AG08396 (cell line): ENCODE data around the gene RASA3.

ENCODE experiments used
- DNase-seq: peaks from one replicate; pipeline ENCODE4 v3.0.0; 2012; ENCODE audit warnings: low spot score, mixed read lengths

RASA3 gene

DNA sequence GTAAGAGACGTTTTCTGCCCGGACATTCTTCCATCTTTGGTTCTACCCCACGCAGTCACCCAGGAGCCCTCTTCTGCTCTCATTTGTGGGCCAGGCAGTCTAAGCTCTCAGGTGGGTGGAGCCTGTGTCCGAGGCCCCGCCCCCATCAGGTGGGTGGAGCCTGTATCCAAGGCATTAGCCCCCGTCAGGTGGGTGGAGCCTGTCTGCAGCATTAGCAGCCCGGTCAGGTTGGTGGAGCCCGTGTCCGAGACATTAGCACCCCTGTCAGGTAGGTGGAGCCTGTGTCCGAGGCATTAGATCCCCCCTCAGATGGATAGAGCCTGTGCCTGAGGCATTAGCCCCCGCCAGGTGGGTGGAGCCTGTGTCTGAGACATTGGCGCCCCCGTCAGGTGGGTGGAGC lies 113.1 kb downstream of the RASA3 start:
- DNase-seq: peak; percentile 73

DNA sequence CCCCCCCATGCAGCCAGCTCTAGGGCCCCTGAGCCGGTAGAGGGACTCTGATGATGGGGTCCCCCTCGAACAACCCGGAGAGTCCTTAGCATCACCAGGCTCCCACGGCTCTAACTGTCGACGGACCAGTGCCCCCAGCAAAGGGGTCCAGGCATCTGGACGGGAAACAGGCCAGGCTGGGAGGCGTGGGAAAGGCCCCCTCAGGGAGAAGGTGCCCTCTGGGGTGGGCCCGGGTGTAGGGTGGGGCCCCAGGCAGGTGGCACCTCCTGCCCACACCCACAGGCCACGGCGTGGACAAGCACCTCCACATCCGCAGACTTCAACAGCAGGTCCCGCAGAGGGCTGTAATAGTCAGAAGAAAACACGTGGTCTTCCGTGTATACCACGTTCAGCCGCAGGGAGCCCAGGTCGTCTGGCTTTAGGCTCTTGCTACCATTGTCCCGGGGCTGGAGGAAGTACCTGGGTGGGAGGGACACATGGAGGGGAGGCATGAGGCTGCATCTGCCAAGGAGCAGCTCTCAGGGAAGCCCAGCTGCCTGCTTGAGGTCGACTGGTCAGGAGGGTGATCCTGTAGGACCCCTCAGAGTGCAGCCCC lies 113.9 kb downstream of the RASA3 start:
- DNase-seq: no peak

DNA sequence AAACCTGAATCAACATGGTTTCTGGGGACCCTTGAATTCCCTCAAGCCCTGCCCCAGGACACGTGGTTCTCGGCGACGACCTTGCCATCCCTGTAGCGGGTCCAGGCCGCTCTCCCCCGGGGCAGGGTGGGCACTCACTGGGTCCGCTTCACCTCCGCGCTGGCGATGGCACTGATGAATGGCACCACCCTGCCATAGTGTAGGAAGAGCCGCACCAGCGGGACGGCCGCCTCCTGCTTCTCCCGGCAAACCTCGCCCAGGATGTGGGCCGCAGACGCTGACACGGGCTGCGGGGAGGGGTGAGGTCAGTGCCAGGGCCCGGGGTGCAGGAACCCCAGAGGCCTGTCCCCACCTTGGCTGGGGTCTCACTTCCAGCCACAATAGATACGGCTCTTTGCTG lies 114.5 kb downstream of the RASA3 start:
- no peak for DNase-seq

DNA sequence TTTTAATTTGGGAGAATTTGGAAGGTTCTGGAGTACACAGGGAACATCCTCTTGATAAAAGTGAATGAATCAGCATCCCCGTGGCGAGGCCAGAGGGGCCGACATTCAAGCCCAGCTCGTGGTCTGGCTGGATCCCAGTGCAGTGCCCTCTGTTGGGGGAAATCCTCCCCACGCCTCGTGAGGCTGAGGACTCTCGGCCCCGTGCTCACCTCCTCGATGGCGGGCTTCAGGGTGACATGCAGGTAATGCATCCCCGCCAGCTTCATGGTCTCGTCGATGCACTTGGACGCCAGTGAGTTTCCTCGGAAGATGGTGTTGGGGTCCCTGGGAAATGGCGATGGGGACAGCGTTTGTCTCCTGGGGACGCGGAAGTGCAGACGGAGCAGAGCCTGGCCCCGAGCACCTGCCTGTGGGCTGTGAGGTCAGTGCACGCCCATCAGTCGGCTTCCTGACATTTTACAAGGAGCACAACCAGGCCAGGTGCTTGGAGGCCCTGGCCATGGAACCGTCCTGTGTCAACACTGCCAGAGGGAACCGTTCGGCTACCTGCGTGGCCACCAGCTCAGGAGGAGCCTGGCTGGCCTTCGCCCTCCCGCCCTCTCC lies 115.3 kb downstream of the RASA3 start:
- DNase-seq: peak; percentile 59

DNA sequence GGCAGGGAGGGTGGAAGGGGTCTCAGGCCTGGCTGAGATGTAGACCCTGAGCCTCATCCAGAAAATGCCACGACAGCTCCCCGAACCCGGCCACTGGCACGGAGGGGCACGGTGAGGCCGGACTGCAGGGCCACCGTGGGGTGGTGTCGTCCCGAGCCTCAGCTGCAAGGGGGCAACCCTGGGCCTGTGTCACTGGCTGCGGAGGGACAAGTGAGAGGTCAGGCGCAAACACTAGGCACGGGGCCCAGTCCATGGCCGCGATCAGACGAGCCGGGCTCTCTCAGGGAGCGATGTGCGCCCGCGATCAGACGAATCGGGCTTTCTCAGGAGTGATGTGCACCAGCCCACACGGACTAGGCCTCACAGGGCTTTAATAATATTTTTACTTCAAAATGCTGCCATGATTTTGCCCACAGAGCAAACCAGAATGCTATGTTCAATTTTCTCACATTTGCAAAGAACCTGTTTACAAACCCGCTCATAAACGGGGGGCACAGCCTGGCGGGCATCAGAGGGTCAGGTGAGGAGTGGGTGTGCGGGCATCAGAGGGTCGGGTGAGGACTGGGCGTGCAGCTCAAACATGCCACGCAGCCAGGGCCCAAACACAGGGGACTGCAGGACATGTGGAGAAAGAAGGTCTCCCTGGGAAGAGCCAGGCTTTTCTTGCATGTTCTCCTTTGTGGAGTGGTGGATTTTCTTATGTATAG lies 115.9 kb downstream of the RASA3 start:
- DNase-seq: no peak

DNA sequence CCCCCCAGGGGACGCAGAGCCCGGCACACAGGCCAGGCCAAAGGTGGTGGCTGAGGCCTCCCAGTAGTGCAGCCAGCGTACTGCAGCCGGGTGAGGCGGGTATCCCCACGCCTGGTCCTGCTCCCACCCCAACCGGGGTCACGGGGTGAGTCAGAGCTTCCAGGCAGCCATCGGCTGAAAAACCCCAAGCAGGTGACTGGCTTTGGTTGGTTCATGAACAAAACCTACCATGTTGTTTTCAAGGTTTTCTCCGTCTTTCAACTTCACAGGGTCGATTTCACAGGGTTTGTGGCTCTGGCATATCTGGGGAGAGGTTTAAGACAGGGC lies 116.5 kb downstream of the RASA3 start:
- no peak for DNase-seq

DNA sequence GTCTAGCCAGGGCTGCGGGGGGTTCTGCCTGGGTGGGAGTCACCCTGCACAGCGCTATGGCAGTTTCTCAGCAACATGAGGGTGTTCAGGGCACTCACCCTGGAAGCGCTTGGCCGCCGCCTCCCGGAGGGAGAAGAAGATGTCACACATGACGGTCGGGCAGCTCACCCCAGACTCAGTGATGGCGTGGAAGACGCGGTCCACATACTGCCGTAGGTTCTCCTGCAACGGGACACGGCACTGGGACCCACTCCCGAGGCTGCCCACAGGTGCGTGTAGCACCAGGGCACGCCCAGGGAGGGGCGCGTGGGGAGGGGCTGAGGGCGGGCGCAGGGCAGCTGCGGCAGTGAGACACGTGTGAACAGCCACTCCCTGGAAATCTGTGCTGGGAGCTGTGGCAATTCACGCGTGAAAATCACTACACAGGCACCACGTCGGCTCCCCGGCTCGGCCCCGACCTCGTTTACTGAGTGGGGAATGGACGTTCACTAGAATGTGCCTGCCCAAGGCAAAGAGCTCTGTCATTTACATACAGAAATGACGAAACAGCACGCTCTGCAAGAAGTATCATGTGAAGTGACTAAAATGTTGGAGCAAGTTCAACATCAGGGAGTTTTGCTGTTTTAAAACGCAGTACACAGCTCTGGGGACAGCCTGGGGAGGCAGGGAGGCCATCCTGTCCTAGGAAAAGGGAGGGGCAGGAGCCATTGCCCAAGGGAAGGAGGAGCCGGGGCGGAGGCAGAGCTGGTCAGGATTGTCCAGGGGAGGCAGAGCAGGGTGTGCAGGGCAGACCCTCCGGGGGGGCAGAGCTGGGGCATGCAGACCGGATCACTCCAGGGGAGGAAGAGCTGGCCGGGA lies 117.1 kb downstream of the RASA3 start:
- DNase-seq: no peak

DNA sequence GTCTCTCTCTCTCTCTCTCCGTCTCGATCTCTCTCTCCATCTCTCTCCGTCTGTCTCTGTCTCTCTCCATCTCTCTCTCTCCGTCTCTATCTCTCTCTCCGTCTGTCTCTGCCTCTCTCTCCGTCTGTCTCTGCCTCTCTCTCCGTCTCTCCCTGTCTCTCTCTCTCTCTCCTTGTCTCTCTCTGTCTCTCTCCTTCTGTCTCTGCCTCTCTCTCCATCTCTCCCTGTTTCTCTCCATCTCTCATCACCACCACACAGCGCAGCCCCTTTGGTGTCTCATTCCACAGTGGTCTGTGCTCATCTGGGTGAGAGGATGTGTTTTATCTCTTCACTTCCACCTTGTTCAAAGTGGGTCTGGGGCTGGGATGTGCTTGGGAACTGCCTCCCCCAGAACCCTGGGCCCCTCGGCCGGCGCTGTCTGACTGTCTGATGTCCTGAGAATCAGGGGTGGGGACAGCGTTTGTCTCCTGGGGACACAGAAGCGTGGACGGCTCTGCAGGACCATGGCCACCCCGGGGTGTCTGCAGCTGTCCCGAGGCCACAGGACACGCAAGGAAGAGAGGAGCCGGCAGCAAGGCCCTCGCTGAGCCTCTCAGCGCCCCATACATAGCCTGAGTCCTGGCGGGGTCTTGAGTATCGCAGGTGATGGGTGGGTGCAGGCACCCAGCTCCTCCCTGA lies 118.3 kb downstream of the RASA3 start:
- DNase-seq: no peak

DNA sequence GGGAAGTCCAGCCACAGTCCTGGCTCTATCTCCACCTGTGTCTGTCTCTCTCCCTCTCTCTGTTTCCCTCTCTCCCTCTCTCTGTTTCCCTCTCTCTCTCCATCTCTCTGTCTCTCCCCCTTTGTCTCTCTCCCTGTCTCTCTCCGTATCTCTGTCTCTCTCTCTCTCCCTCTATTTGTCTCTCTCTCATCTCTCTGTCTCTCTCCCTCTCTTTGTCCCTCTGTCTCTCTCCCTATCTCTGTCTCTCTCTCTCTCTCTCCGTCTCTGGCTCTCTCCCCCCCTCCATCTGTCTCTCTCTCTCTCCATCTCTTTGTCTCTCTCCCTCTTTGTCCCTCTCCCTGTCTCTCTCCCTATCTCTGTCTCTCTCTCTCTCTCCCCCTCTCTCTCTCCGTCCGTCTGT lies 119.1 kb downstream of the RASA3 start:
- DNase-seq: no peak

DNA sequence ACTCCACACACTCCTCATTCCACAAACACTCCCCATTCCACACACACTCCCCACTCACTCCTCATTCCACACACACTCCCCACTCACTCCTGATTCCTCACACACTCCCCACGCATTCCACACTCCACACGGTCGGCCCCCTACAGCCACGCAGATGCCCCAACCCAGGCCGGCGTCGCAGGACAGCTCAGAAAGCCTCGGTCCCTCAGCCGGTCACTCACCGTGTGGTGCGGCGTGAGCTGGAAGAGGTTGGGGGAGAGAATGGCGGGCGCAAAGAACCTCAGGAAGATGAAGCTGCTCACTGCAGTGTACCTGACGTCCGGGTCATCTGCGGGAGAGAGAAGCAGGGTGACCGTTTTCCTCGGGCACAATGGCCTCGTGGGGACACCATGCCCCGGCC lies 119.5 kb downstream of the RASA3 start:
- DNase-seq: no peak

DNA sequence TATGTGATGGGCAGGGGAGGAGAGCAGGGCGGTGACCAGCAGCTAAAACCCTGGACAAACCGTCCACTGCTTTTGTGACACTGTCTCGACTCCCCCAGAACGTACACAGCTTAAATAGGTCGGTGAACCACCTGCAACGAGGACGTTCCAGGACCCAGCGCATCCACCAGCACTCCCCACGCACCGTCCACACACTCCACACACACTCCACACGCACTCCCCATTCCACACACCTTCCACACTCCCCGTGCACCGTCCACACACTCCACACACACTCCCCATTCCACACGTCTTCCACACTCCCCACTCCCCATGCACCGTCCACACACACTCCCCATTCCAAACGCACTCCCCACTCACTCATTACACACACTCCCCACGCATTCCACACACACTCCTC lies 120.3 kb downstream of the RASA3 start:
- no peak for DNase-seq

DNA sequence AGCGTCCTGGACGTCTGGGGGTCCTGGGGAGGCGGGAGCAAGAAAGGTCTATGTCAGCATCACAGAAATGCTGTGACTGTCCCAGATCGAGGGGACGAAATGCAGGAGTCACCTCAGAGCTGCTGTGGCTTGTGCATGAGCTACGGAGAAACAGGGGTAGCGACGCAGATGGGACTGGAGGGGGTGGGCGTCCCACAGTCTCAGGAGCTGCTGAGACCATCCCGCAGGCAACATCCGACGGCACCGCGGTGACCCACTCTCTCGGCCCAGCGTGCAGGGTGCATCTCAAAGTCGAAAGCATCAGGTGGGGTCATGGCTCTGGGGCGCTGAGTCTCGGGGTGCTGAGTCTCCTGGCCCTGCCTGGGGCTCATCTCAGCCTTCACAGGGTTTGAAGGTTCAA lies 121.2 kb downstream of the RASA3 start:
- DNase-seq: no peak

DNA sequence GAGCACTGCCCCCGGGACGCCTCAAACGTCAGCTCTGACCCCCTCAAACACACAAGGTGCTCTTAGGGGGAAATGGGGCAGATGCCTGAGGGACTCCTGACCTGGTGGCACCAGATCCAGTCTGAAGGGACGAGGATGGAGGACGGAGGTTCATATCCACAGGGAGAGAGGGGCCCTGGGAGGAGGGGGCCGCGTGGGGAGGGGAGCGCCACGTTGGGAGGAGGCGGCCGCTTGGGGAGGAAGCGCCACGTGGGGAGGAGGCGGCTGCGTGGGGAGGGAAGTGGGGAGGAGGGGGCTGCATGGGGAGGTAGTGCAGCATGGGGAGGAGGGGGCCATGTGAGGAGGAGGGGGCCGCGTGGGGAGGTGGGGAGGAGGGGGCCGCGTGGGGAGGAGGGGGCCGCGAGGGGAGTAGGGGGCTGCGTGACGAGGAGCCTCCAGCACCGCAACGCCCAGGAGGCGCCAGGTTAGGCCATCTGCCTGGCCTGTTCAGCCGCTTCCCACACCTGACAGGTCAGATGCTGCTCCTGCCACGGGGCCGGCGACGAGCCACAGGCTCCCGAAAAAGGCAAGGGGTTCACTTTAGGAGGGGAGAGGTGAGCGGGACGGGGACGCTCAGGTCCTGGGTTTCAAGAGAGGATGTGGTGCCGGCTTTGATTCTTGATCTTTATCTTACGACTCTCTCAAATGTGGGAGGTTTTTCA lies 121.9 kb downstream of the RASA3 start:
- DNase-seq: no peak

DNA sequence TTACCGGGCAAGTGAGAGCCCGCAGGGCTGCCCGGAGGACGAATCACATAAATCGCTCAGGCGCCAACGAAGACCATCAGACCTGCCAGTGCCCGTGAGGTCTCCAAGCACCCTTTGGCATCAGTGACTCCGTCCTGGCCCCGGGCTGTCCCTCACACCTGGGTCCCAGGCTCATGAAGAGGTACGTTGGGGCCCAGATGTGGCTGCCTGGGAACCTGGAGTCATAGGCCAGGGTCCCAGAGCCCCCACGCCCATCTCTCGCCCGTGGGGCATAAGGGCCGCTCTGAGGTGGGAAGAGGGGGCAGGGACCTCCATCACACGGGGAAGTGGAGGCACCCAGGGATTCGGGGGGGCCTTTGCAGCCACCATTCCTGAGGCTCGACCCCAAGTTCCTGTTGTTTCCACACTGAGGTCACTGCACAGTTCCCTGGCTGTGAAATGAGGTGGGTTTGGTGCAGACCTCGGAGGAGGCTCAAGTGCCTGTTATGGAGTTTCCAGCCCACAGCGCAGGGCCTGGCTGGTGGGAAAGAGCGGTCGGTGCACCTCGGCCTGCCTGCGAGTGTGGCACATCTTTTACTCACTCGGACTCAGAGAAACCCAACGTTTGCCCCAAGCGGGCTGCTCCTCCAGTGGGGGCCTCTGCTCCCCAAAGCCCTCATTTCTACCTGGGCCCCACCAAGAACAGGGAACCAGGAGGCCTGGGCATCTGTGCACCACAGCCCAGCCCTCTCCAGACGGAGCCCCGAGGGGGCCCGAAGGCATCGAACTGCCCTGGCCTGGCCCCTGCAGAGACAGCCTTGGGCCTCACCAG lies 122.6 kb downstream of the RASA3 start:
- no peak for DNase-seq

DNA sequence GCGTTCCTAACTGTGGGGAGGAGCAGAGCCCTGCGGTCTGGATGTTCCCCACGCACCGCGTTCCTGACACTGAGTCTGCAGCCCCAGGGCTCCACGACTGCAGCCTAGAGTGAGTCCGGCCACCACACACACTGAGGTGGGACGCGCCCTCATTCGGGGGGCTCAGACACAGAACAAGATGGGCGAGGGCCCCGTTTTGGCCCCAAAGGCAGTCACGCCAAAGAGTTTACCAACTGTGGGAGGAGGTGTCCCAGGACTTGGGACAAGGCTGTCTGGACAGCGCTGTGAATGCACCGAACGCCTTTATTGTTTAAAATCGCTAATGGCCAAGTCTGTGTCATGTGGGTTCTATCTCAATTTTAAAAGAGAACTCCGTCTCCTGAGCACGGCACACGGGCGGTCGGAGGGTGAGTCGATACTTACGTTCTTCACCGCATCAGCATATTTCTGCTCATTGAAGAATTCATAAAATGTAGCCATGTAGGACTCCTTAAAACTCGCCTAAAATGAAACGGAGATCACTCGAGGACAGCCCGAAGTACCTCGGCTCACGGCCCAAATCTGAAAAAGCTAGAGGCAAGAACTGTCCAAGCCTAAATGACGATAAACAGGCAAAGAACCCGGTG lies 123.3 kb downstream of the RASA3 start:
- no peak for DNase-seq

DNA sequence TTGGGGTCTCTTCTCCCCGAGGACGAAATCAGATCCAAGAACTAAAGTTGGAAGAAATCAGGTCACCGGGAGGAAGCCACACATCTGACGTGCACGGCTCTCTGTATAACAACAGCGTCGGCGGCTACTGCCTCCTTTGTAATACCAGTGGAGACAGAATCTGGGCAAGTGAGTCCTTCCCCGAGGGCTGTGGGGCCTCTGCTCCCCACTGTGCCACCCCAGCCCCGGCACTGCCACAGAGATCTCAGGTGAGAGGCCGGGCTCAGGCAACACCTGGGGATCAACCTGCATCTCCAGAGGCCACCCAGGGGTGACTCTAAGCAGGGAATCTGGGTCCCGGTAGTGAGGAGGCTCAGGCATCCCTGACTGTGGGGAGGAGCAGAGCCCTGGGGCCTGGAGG lies 124.9 kb downstream of the RASA3 start:
- no peak for DNase-seq

DNA sequence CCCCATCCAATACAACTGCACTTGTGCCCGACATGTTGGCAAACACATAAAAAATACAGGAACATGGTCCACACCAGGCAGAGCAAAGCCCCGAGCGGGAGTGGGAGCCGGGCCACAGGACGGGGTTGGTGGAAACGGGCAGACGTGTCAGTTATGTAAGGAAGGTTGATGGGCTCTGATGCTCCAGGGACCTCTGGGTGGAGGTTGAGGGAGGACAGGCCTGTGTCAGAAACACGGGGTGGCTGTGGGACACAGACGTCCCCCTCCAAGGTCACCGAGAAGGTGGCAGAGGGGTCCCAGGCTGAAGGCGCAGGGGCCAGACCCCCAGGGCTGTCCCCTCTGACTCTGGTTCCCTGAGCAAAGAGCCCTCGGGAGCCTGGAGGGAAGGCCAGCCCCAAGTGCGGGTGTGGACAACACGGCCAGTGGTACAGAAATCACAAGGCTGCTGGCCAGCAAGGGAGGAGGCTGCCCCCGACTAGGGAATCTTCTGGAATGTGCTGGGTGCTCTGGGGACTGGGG lies 127.2 kb downstream of the RASA3 start:
- DNase-seq: no peak

DNA sequence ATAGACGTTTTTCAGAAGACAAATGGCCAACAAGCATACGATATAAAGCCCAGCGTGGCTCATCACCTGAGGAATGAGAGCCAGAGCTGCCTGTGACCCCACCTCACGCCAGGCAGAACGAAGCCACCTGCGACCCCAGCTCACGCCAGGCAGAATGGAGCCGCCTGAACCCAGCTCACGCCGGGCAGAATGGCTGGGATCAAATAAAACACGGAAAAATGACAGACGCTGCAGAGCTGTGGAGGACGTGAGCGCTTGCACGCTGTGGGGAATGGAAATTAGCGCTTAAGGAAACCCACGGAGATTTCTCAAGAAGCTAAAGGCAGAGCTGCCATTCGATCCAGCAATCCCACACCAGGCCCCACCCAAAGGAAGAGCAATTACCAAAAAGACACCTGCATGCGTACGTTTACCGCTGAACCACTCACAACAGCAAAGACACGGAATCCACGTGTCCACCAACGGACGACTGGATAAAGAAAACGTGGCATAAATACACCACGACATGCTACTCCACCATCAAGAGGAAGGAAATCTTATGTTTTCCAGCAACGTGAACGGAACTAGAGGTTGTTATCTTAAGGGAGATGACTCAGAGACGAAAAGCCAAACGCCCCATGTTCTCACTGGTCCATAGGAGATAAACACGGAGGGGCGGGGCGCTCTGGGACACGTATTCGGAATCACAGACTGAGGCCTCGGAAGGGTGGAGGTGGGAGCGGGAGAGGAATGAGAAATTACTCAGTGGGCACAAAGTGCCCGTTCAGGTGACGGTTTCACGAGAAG lies 127.8 kb downstream of the RASA3 start:
- DNase-seq: no peak

DNA sequence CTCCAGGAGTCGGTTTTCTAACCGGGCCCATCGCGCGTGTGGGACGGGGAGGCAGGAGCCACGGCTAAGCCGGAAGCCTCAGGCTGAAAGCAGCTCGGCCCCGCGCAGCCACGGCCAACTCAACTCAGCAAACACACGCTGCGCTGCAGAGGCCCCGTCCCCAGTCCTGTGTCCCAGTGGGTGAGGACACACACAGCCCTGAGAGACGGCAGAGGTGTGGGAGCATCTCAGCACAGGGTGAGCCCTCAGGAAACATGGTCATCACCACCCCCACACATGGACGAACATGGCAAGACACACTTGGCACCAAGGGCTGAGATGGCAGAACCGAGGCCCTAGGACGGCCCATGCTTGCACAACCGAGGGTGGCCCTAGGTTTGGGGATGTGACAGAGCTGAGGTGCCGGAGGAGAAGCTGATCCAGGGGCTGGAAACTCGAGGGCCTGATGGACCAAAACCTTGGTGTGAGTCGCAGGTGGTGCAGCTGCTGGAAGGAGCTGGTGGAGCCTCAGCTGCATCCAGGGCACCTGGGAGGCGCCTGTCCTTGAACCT lies 129.6 kb downstream of the RASA3 start:
- no peak for DNase-seq
